Colonic mucosa (tissue), 4 donors: Measurements from ENCODE around the gene FOS. TPM values are rescaled to one million over a fixed set of nuclear protein-coding genes. Genes with fewer than 3 reads are reported as not detected.
A peak's percentile ranks its signal among the peaks of the same experiment; 100 is the strongest.

Experiments used
- DNase-seq: peaks from one replicate; pipeline ENCODE4 v3.0.0-alpha.2; 2020
- H3K27ac ChIP-seq: fragments of 200-600 bp; one replicate; pipeline ENCODE4 v1.8.0; 2021
- H3K27me3 ChIP-seq: fragments of 200-600 bp; one replicate; pipeline ENCODE4 v1.8.0; 2021
- H3K36me3 ChIP-seq: fragments of 200-600 bp; one replicate; pipeline ENCODE4 v1.8.0; 2021
- H3K4me1 ChIP-seq: fragments of 200-600 bp; one replicate; pipeline ENCODE4 v1.8.0; 2021; ENCODE audit warnings: mild to moderate bottlenecking
- H3K4me3 ChIP-seq: fragments of 200-600 bp; one replicate; pipeline ENCODE4 v1.8.0; 2021
- H3K9ac ChIP-seq, 2 donors: one replicate each; pipeline ENCODE4 v1.7.0; 2013; ENCODE audit warnings: control low read depth in 2 of 2, low read depth in 2 of 2, low read length in 2 of 2
- H3K9me3 ChIP-seq: fragments of 200-600 bp; one replicate; pipeline ENCODE4 v1.8.0; 2021
- intact Hi-C: fragments of 100-400 bp; cut with DNase I; formaldehyde crosslinking; loops from one replicate; pipeline ENCODE4 v1.14.1; 2022
- total RNA-seq, 2 donors: library from RNA; stranded (reverse); fragmentation: NEBNext Ultra II Directional in 1 of 2; extraction: Animal tissue kit (Norgen Biotek cat#: 25700) in 1 of 2; gene quantifications; one replicate each; pipeline ENCODE4 v1.2.1, GENCODE V29; 2021
- TF ChIP-seq, protein P1 (sequence below): fragments of 200-600 bp; IDR thresholded peaks from one replicate; pipeline ENCODE4 v1.8.0; 2022; ENCODE audit warnings: antibody characterized with exemption, mild to moderate bottlenecking
- donor health status: healthy.
- donor health status: DM: no; HTN: no; CAD: no.
- donor health status: DM: no; HTN: no; CAD: no.

The FOS gene
- total RNA-seq, 2 donors from 2014 or later, result 86.9 to 98.4 TPM

DNA sequence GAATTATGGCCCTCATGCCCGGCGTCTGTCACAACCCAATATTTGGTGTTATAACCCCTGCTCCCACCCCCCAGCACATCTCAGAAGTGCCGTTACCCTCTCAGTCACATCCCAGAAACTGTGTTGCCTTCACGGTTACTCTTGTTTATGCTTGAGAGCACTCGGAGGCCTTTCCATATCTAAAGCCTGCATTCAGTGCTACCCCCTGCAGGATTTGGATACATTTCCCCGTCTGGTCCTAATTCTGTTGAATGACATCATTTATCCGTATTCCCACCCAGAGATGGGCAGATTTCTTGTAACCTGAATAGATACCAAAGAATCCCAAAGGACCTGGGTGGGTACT is 19.1 kb upstream of the FOS start:
- intact Hi-C loops, result no loop called here
- TF ChIP-seq, protein P1, sequence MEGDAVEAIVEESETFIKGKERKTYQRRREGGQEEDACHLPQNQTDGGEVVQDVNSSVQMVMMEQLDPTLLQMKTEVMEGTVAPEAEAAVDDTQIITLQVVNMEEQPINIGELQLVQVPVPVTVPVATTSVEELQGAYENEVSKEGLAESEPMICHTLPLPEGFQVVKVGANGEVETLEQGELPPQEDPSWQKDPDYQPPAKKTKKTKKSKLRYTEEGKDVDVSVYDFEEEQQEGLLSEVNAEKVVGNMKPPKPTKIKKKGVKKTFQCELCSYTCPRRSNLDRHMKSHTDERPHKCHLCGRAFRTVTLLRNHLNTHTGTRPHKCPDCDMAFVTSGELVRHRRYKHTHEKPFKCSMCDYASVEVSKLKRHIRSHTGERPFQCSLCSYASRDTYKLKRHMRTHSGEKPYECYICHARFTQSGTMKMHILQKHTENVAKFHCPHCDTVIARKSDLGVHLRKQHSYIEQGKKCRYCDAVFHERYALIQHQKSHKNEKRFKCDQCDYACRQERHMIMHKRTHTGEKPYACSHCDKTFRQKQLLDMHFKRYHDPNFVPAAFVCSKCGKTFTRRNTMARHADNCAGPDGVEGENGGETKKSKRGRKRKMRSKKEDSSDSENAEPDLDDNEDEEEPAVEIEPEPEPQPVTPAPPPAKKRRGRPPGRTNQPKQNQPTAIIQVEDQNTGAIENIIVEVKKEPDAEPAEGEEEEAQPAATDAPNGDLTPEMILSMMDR, result no peak
- H3K27ac ChIP-seq, result peak overlapping the region; percentile 84
- no peak for DNase-seq
- H3K9me3 ChIP-seq, result no peaks in the 10 kb centered on the region
- H3K4me1 ChIP-seq, result peaks cover 9% of the 10 kb centered on the region
- H3K9ac ChIP-seq, result peak overlapping the region; percentile 84 to 97
- no peaks in the 10 kb centered on the region for H3K36me3 ChIP-seq
- H3K27me3 ChIP-seq, result no peaks in the 10 kb centered on the region
- peak overlapping the region; percentile 16 for H3K4me3 ChIP-seq

DNA sequence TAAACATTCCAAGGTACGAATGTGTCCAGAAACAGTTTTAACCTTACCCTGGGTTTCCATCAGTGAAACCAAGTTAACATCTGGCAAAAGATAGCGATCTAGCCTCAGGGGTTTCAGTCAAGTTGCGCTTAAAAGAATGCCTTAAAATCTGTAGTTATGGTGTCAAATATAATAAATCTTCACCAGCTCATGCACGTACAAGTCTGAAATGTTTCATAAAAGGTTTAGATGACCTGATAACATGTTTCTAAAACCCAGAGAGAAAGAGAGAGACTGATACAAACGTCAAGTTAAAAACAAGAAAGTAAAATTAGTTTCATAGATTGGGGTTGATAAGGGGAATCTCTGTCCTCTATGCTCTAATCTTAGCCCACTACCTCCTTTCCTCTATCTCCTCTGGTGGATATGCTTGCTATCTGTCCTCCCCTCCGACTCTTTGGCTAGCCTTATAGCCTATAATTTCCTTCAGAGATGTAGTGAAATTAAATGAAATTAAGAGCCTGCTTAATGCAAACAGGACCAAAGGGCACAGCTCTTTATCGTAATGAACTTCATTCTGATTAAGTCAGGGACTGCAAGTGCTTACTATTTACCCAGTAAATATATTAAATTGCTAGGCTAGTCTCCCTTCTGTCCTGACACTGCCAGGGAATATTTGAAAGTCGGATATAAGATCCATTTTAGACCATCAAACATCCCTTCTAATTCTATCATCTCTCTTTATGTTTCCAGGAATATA is 18.4 kb upstream of the FOS start:
- Histone ChIP-seq H3K4me3 (no peak overlapping the region), H3K27ac (peak overlapping the region; percentile 84), H3K4me1 (peaks cover 9% of the 10 kb centered on the region), H3K36me3 (no peaks in the 10 kb centered on the region), H3K9me3 (no peaks in the 10 kb centered on the region), H3K9ac (no peak overlapping the region), H3K27me3 (no peaks in the 10 kb centered on the region)
- intact Hi-C loops, result no loop called here
- TF ChIP-seq, protein P1, result no peak
- DNase-seq, result no peak

DNA sequence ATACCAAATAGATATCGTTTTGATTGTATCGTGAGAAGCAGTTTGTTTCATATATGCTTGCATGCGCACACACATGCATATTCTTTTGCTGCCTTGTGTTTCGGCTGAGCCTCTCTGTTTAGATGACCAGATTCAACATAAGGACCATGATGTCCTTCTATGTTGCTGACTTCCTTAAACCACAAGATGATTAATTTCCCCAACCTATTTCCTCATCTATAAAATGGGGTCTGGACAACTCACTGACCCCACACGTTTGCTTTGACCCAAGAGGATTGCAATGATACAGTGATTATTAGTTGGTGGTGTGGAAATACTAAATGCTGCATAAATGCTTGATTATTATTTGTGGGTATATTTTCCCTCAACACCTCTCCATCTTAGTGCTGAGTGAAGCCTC is 16.8 kb upstream of the FOS start:
- Histone ChIP-seq H3K36me3 (no peaks in the 10 kb centered on the region), H3K27me3 (no peaks in the 10 kb centered on the region), H3K4me3 (no peak overlapping the region), H3K9ac (no peak overlapping the region), H3K4me1 (peaks cover 5% of the 10 kb centered on the region), H3K27ac (no peak overlapping the region), H3K9me3 (no peaks in the 10 kb centered on the region)
- intact Hi-C loops, result no loop called here
- TF ChIP-seq, protein P1, result no peak
- no peak for DNase-seq

DNA sequence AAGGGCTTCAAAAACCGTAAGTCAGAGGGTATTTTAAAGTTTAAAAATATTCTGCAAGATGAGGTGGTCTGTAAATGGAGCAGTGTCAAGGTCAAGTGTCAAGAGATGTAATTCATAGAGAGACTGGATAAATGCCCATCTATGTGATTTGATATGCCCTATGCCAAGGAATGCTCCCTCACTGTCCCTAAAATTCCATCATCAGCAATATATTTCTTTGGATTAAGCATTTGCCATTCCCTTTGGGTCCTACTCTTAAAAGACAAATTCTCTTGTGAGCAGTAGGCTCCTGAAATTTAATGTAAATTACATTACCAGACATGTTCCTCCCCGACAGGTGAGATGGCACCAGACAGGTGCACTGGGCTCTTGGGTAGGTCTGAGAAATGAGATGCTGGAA is 16.0 kb upstream of the FOS start:
- no peaks in the 10 kb centered on the region for H3K9me3 ChIP-seq
- H3K27ac ChIP-seq, result no peak overlapping the region
- H3K9ac ChIP-seq, result no peak overlapping the region
- no peak for DNase-seq
- no peaks in the 10 kb centered on the region for H3K27me3 ChIP-seq
- intact Hi-C loops, result no loop called here
- TF ChIP-seq, protein P1, result no peak
- no peak overlapping the region for H3K4me3 ChIP-seq
- no peaks in the 10 kb centered on the region for H3K36me3 ChIP-seq
- H3K4me1 ChIP-seq, result peaks cover 5% of the 10 kb centered on the region

DNA sequence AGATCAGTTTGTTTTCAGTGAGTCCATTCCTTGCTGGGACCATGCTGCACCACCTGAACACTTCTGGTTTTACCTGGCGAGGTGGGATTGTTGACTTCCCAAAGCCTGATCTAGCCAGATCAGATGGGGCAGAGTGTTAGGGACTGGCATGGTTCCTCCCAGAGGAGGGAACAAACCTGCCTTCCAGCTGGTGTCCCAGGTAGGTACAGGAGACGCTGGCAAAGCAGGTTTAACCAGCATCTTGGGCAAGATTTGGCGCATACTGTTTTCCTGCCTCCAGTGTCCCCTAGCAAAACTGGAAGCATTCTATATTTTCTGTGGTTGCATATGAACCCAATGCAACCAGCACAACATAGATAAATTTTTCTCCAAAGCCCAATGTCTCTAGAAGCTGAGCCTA is 14.6 kb upstream of the FOS start:
- Histone ChIP-seq H3K27ac (no peak overlapping the region), H3K27me3 (no peaks in the 10 kb centered on the region), H3K9me3 (no peaks in the 10 kb centered on the region), H3K9ac (no peak overlapping the region), H3K4me1 (no peaks in the 10 kb centered on the region), H3K36me3 (no peaks in the 10 kb centered on the region), H3K4me3 (no peak overlapping the region)
- intact Hi-C loops, result no loop called here
- TF ChIP-seq, protein P1, result no peak
- no peak for DNase-seq
